ENCODE data around the gene SSH3. TPM values are rescaled to one million over a fixed set of nuclear protein-coding genes. Genes with fewer than 3 reads are reported as not detected.

Gene SSH3
- total and polyA plus RNA-seq, 3 experiments from 2014 or later = 3.5 to 10.6 (median 8.4) TPM

- Histone ChIP-seq H3K4me3 (ENCODE audit: low read length) (peak within 1 kb of the TSS; percentile 96), H3K36me3 (ENCODE audit: insufficient read depth, low read length) (no peaks in the 10 kb centered on the region), H3K4me1 (ENCODE audit: insufficient read depth, low read length) (peaks cover 50% of the 10 kb centered on the region), H3K27me3 (ENCODE audit: insufficient read depth, low read length, poor library complexity, severe bottlenecking) (no peaks in the 10 kb centered on the region), H3K27ac (ENCODE audit: low read depth, low read length) (peak within 1 kb of the TSS; percentile 96), H3K9me3 (ENCODE audit: low read length) (no peaks in the 10 kb centered on the region)
- ChIA-PET POLR2A (interaction anchor here (0.5 to 4.1 kb wide), 29 partner anchors 9 to 791 kb away, joined by 3 to 51 read pairs (median 5); partner anchors contain the start of genes AIP, ANKRD13D, CLCF1 and KDM2A), CTCF (interaction anchor here (0.6 to 19.6 kb wide), 14 partner anchors 11 to 152 kb away, joined by 3 to 860 read pairs (median 7); partner anchors contain the start of genes CLCF1, PITPNM1, PPP1CA and PTPRCAP)
- Mint-ChIP-seq H3K4me1 (peaks cover 35 to 69% (median 55%) of the 10 kb centered on the region in 3 donors), H3K36me3 (peaks cover 0 to 12% (median 2%) of the 10 kb centered on the region in 3 donors), H3K4me3 (peak within 1 kb of the TSS; percentile 92 to 98 (median 95)), H3K27ac (peak within 1 kb of the TSS; percentile 97 to 99 (median 98)), H3K27me3 (no peaks in the 10 kb centered on the region), H3K9me3 (no peaks in the 10 kb centered on the region)
- DNase-seq = peak; percentile 92 to 97 (median 96)
Measured at GRCh38 chr11:67353317-67354074, 50.2 kb downstream of the SSH3 start, which contains the start of gene POLD4. Gene POLD4 (minus strand): TSS chr11:67353546. CDS start chr11:67353399, 147 bp downstream.

DNA sequence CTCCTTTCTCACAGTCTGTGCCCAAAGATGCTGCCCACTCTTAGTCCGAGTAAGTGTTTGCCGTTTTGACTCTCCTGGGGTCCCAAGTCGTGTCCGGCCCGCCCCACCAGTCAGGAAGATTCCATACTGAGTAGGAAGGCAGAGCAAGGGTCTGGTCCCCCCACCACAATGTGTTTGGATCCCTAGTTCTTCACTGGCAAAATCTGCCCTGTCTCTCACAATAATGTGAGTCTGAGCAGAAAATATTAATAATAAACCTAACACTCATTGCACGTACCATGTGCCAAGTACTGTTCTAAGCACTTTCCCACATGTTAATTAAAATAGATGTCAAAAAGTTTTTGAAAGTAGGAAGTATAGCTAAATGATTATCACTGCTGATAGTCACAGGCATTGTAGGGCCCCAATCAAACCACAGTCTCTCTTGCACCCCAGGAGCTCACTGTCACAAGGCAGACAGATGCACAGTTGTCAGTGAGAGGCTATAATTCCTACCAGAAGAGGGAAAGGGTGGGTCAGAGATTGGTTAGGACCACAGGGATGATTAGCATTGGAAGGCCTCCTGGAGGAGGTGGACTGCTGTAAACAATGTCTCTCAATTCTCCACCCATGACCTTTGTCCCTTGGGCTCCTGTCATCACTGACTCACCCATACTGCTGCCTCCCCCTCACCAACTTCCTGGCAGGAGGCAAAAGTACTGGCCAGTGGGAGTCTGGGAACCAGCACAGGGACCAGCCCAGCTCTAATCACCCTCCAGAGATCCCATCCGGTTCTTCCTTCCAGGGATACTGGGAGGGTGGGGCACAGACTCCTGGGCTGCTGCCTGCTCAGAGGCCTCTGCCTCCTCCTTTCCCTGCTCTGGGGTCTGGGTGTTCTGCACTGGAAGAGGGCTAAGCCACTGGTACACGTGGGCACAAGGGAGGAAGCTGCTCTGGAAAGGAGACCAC is 51.0 kb downstream of the SSH3 start:
- Histone ChIP-seq H3K27me3 (ENCODE audit: insufficient read depth, low read length, poor library complexity, severe bottlenecking) (no peaks in the 10 kb centered on the region), H3K9me3 (ENCODE audit: low read length) (no peaks in the 10 kb centered on the region), H3K36me3 (ENCODE audit: insufficient read depth, low read length) (no peaks in the 10 kb centered on the region), H3K4me1 (ENCODE audit: insufficient read depth, low read length) (peaks cover 50% of the 10 kb centered on the region), H3K4me3 (ENCODE audit: low read length) (peak overlapping the region; percentile 96), H3K27ac (ENCODE audit: low read depth, low read length) (peak overlapping the region; percentile 96)
- DNase-seq = no peak
- Mint-ChIP-seq H3K4me1 (peaks cover 33 to 61% (median 46%) of the 10 kb centered on the region in 3 donors), H3K36me3 (peaks cover 0 to 12% (median 0%) of the 10 kb centered on the region in 3 donors), H3K4me3 (peak overlapping the region; percentile 92 to 98 (median 95)), H3K27me3 (no peaks in the 10 kb centered on the region), H3K27ac (peak overlapping the region; percentile 94 to 99 (median 98)), H3K9me3 (no peaks in the 10 kb centered on the region)
- CTCF ChIA-PET = interaction anchor here (0.7 to 19.6 kb wide), 9 partner anchors 8 to 101 kb away, joined by 3 to 860 read pairs (median 8); partner anchors contain the start of genes CLCF1, PPP1CA and RAD9A
- POLR2A ChIA-PET = interaction anchor here (0.5 to 4.1 kb wide), 17 partner anchors 8 to 113 kb away, joined by 3 to 51 read pairs (median 8); partner anchors contain the start of genes ANKRD13D, CLCF1, PPP1CA and PTPRCAP

GRCh38 chr11:67355023-67355793 is 51.9 kb downstream of the SSH3 start:
- no peaks in the 10 kb centered on the region for H3K27me3 ChIP-seq (ENCODE audit: insufficient read depth, low read length, poor library complexity, severe bottlenecking)
- peaks cover 50% of the 10 kb centered on the region for H3K4me1 ChIP-seq (ENCODE audit: insufficient read depth, low read length)
- H3K36me3 ChIP-seq (ENCODE audit: insufficient read depth, low read length) = no peaks in the 10 kb centered on the region
- peaks cover 0 to 12% (median 0%) of the 10 kb centered on the region in 3 donors for H3K36me3 Mint-ChIP-seq
- H3K27me3 Mint-ChIP-seq = no peaks in the 10 kb centered on the region
- H3K9me3 Mint-ChIP-seq = no peaks in the 10 kb centered on the region
- H3K9me3 ChIP-seq (ENCODE audit: low read length) = no peaks in the 10 kb centered on the region
- ChIA-PET POLR2A (interaction anchor here (0.5 to 3.7 kb wide), 3 partner anchors 26 to 110 kb away, joined by 3 to 25 read pairs (median 5); partner anchors contain the start of gene RAD9A), CTCF (interaction anchor here (1.4 to 19.6 kb wide), 5 partner anchors 9 to 81 kb away, joined by 4 to 860 read pairs (median 7); partner anchors contain the start of genes CLCF1 and RAD9A)
- no peak overlapping the region for H3K4me3 ChIP-seq (ENCODE audit: low read length)
- H3K27ac Mint-ChIP-seq = peak overlapping the region in 7 of 8 donors; percentile 59 to 99 (median 98)
- peak overlapping the region in 1 of 7 donors; percentile 24 for H3K4me3 Mint-ChIP-seq
- peaks cover 29 to 52% (median 39%) of the 10 kb centered on the region in 3 donors for H3K4me1 Mint-ChIP-seq
- H3K27ac ChIP-seq (ENCODE audit: low read depth, low read length) = peak overlapping the region; percentile 96
- no peak for DNase-seq

GRCh38 chr11:67355794-67356386 is 52.6 kb downstream of the SSH3 start:
- POLR2A ChIA-PET = interaction anchor here (0.5 to 3.7 kb wide), 4 partner anchors 26 to 109 kb away, joined by 3 to 25 read pairs (median 4); partner anchors contain the start of gene RAD9A
- Mint-ChIP-seq H3K9me3 (no peaks in the 10 kb centered on the region), H3K4me1 (peaks cover 29 to 50% (median 38%) of the 10 kb centered on the region in 3 donors), H3K4me3 (peak overlapping the region in 1 of 7 donors; percentile 40), H3K27me3 (no peaks in the 10 kb centered on the region), H3K27ac (peak overlapping the region in 3 of 8 donors; percentile 17 to 87 (median 59)), H3K36me3 (peaks cover 0 to 12% (median 0%) of the 10 kb centered on the region in 3 donors)
- no peaks in the 10 kb centered on the region for H3K27me3 ChIP-seq (ENCODE audit: insufficient read depth, low read length, poor library complexity, severe bottlenecking)
- H3K27ac ChIP-seq (ENCODE audit: low read depth, low read length) = peak overlapping the region; percentile 96
- H3K36me3 ChIP-seq (ENCODE audit: insufficient read depth, low read length) = no peaks in the 10 kb centered on the region
- H3K4me1 ChIP-seq (ENCODE audit: insufficient read depth, low read length) = peaks cover 47% of the 10 kb centered on the region
- H3K4me3 ChIP-seq (ENCODE audit: low read length) = no peak overlapping the region
- no peaks in the 10 kb centered on the region for H3K9me3 ChIP-seq (ENCODE audit: low read length)
- CTCF ChIA-PET = interaction anchor here (0.8 to 19.6 kb wide), 11 partner anchors 9 to 120 kb away, joined by 3 to 860 read pairs (median 3); partner anchors contain the start of genes CLCF1, PPP1CA, PTPRCAP and RAD9A
- DNase-seq = no peak

DNA sequence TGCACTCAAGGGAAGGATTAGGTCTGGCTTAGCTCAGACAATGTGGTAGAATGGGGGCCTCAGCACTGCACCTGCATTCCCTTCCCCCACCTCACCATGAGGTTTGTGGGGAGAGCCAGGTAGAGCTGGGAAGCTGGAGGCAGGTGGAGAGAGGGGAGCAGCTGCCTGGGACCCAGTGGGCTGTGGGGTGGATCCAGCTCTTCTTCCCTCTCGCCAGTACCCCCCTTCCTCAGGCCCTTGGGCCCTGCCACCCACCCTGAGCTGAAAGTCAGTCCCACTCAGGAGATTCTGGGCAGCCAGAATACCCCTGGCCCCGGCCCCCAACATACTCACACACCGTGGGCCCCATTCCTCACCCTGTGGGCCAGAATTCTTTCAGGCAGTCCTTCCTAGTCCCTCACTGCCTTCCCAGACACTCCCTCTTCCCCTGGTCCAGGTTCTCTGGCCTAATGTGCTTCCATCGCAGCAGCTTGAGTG is 53.1 kb downstream of the SSH3 start:
- DNase-seq = no peak
- H3K4me1 Mint-ChIP-seq = peaks cover 25 to 47% (median 33%) of the 10 kb centered on the region in 3 donors
- H3K9me3 Mint-ChIP-seq = no peaks in the 10 kb centered on the region
- no peaks in the 10 kb centered on the region for H3K27me3 Mint-ChIP-seq
- CTCF ChIA-PET = interaction anchor here (0.8 to 19.6 kb wide), 12 partner anchors 9 to 120 kb away, joined by 3 to 860 read pairs (median 3); partner anchors contain the start of genes CLCF1, PPP1CA, PTPRCAP and RAD9A
- no peaks in the 10 kb centered on the region for H3K36me3 ChIP-seq (ENCODE audit: insufficient read depth, low read length)
- H3K9me3 ChIP-seq (ENCODE audit: low read length) = no peaks in the 10 kb centered on the region
- no peak overlapping the region for H3K4me3 ChIP-seq (ENCODE audit: low read length)
- peaks cover 42% of the 10 kb centered on the region for H3K4me1 ChIP-seq (ENCODE audit: insufficient read depth, low read length)
- peaks cover 0 to 9% (median 0%) of the 10 kb centered on the region in 3 donors for H3K36me3 Mint-ChIP-seq
- H3K27me3 ChIP-seq (ENCODE audit: insufficient read depth, low read length, poor library complexity, severe bottlenecking) = no peaks in the 10 kb centered on the region
- peak overlapping the region; percentile 48 to 85 (median 75) for H3K27ac Mint-ChIP-seq
- POLR2A ChIA-PET = interaction anchor here (1.7 to 1.8 kb wide), 2 partner anchors 17 to 26 kb away, joined by 4 to 11 read pairs; partner anchors contain the start of gene CLCF1
- H3K27ac ChIP-seq (ENCODE audit: low read depth, low read length) = no peak overlapping the region
- peak overlapping the region in 1 of 7 donors; percentile 15 for H3K4me3 Mint-ChIP-seq

DNA sequence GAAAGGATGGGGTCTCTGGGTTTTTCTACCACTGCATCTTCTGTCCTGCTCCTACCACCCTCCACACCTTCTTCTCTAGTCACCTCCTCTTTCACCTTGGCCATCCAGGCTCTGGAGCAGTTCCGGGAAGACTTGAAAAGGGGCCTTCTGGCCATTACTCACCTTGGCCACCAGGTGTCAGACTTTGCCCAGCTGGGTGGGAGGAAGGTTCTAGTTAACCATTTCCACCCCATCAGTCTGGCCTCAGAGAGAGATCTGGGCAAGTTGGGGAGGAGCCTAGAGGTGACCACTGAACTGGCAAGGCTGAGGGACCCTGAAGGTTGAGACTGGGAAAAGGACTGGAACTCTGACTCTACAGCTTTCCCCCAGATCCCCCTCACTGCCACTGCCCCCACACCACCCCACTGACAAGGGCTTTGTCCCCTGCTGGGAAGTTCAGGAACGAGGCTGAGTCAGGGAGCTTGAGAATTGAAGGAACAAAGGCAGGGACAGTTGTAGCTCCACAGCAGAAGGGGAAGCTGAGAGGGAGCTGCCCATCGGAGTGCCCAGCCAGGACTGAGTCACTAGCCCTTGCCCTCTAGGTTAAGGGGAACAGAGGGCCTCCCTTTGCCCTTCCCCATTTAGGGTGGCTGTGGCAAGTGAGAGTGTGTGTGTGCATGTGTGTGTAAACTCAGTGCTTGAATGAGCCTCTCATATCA is 53.7 kb downstream of the SSH3 start:
- H3K27ac ChIP-seq (ENCODE audit: low read depth, low read length) = no peak overlapping the region
- no peak overlapping the region for H3K4me3 ChIP-seq (ENCODE audit: low read length)
- peaks cover 23 to 43% (median 29%) of the 10 kb centered on the region in 3 donors for H3K4me1 Mint-ChIP-seq
- H3K4me1 ChIP-seq (ENCODE audit: insufficient read depth, low read length) = peaks cover 36% of the 10 kb centered on the region
- peak overlapping the region in 2 of 7 donors; percentile 5 to 15 for H3K4me3 Mint-ChIP-seq
- no peaks in the 10 kb centered on the region for H3K27me3 ChIP-seq (ENCODE audit: insufficient read depth, low read length, poor library complexity, severe bottlenecking)
- no peaks in the 10 kb centered on the region for H3K36me3 ChIP-seq (ENCODE audit: insufficient read depth, low read length)
- CTCF ChIA-PET = interaction anchor here (0.7 to 19.6 kb wide), 13 partner anchors 8 to 119 kb away, joined by 3 to 860 read pairs (median 3); partner anchors contain the start of genes CLCF1, PPP1CA, PTPRCAP and RAD9A
- peak overlapping the region; percentile 48 to 85 (median 75) for H3K27ac Mint-ChIP-seq
- no peaks in the 10 kb centered on the region for H3K9me3 ChIP-seq (ENCODE audit: low read length)
- no peaks in the 10 kb centered on the region for H3K9me3 Mint-ChIP-seq
- peak; percentile 50 to 81 (median 64) for DNase-seq
- H3K27me3 Mint-ChIP-seq = no peaks in the 10 kb centered on the region
- peaks cover 0 to 8% (median 0%) of the 10 kb centered on the region in 3 donors for H3K36me3 Mint-ChIP-seq
- POLR2A ChIA-PET = interaction anchor here (1.7 to 1.8 kb wide), 2 partner anchors 17 to 26 kb away, joined by 4 to 11 read pairs; partner anchors contain the start of gene CLCF1

Measured in CD8-positive, alpha-beta memory T cell (primary cell).